Tibial nerve (tissue), 4 donors: ENCODE results near the gene RBM28. TPM values are rescaled to one million over a fixed set of nuclear protein-coding genes. Genes with fewer than 3 reads are reported as not detected.

ENCODE experiments used
- DNase-seq, 2 donors: peaks; one replicate each; pipeline ENCODE4 v3.0.0-alpha.2; 2019; ENCODE audit warnings: low spot score in 2 of 2
- H3K27ac ChIP-seq, 4 donors: fragments of 200-600 bp; sonication (generic) in 3 of 4; one replicate each; pipeline ENCODE4 v1.5.1; 2017 to 2019; ENCODE audit warnings: mild to moderate bottlenecking in 1 of 4
- H3K27me3 ChIP-seq, 2 donors: fragments of 200-600 bp; sonication (generic) in 1 of 2; one replicate each; pipeline versions ENCODE4 v1.5.1 to v1.6.0; 2017 to 2019
- H3K36me3 ChIP-seq, 3 donors: fragments of 200-600 bp; sonication (generic); one replicate each; pipeline ENCODE4 v1.5.1; 2018 to 2019
- H3K4me1 ChIP-seq, 4 donors: fragments of 200-600 bp; sonication (generic) in 3 of 4; one replicate each; pipeline ENCODE4 v1.5.1; 2017 to 2019
- H3K4me3 ChIP-seq, 4 donors: fragments of 200-600 bp; sonication (generic) in 3 of 4; one replicate each; pipeline ENCODE4 v1.5.1; 2017 to 2019; ENCODE audit warnings: mild to moderate bottlenecking in 1 of 4, moderate library complexity in 1 of 4
- H3K9me3 ChIP-seq, 4 donors: fragments of 200-600 bp; sonication (generic) in 3 of 4; one replicate each; pipeline ENCODE4 v1.5.1; 2017 to 2019
- EP300 ChIP-seq, 2 donors: sonication (generic); formaldehyde crosslinking; IDR thresholded peaks; one replicate each; pipeline ENCODE4 v1.6.1; 2017; ENCODE audit warnings: antibody characterized with exemption in 2 of 2, mild to moderate bottlenecking in 1 of 2
- POLR2A ChIP-seq, 2 donors: fragments of 450-650 bp; IDR thresholded peaks; one replicate each; pipeline ENCODE4 v1.6.1; 2017; ENCODE audit warnings: antibody characterized with exemption in 2 of 2, mild to moderate bottlenecking in 2 of 2, moderate library complexity in 2 of 2
- WGBS, 2 donors: methylation state at CpG; one replicate each; pipeline ENCODE4 v1.1.5; 2018; 5-methylcytosine and 5-hydroxymethylcytosine counted together
- total RNA-seq, 4 donors: library from RNA; depleted of rRNA; stranded (reverse); fragments of >200 nt; gene quantifications; one replicate each; pipeline ENCODE4 v1.1.0, GENCODE V29; 2016
- TF ChIP-seq, protein P1 (sequence below), 5 experiments: fragments of 200-600 bp in 3 of 5; fragments of 450-650 bp in 2 of 5; sonication (generic) in 3 of 5; IDR thresholded peaks; one replicate each; pipeline ENCODE4 v1.5.1; 2016 to 2019; ENCODE audit warnings: antibody characterized with exemption in 5 of 5, mild to moderate bottlenecking in 3 of 5, moderate library complexity in 2 of 5

Gene RBM28
- total RNA-seq, 4 donors from 2014 or later, result 25.1 to 89.4 (median 51.0) TPM

DNA sequence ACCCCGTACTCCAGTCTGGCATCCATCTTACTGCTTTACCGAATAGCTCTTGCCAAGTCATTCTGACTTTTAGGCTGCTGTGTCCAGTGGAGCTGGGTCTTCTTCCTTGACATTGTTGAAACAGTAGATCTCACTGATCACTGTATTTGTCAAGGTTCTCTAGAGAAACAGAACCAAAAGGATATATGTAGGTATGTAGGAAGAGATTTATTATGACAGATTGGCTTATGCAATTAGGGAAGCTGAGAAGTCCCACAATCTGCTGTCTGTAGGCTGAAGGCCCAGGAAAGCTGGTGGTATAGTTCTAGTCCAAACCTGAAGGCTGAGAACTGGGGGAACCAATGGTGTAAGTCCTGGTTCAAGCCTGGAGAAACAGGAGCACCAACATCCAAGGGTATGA is 29.9 kb upstream of the RBM28 start:
- WGBS, 2 donors, result 72 to 80% methylated on average over 2 of the region's 2 CpGs
- no peaks in the 10 kb centered on the region for H3K36me3 ChIP-seq
- no peaks in the 10 kb centered on the region for H3K4me1 ChIP-seq
- H3K9me3 ChIP-seq, result no peaks in the 10 kb centered on the region
- H3K27me3 ChIP-seq, result peaks cover 0 to under 1% of the 10 kb centered on the region in 2 donors
- TF ChIP-seq POLR2A (IDR thresholded peaks at IDR 0.05), result no peak
- TF ChIP-seq, protein P1, sequence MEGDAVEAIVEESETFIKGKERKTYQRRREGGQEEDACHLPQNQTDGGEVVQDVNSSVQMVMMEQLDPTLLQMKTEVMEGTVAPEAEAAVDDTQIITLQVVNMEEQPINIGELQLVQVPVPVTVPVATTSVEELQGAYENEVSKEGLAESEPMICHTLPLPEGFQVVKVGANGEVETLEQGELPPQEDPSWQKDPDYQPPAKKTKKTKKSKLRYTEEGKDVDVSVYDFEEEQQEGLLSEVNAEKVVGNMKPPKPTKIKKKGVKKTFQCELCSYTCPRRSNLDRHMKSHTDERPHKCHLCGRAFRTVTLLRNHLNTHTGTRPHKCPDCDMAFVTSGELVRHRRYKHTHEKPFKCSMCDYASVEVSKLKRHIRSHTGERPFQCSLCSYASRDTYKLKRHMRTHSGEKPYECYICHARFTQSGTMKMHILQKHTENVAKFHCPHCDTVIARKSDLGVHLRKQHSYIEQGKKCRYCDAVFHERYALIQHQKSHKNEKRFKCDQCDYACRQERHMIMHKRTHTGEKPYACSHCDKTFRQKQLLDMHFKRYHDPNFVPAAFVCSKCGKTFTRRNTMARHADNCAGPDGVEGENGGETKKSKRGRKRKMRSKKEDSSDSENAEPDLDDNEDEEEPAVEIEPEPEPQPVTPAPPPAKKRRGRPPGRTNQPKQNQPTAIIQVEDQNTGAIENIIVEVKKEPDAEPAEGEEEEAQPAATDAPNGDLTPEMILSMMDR (IDR thresholded peaks at IDR 0.05), result no peak
- no peak for TF ChIP-seq EP300 (IDR thresholded peaks at IDR 0.05)
- H3K27ac ChIP-seq, result no peak overlapping the region
- DNase-seq, result no peak
- no peak overlapping the region for H3K4me3 ChIP-seq

DNA sequence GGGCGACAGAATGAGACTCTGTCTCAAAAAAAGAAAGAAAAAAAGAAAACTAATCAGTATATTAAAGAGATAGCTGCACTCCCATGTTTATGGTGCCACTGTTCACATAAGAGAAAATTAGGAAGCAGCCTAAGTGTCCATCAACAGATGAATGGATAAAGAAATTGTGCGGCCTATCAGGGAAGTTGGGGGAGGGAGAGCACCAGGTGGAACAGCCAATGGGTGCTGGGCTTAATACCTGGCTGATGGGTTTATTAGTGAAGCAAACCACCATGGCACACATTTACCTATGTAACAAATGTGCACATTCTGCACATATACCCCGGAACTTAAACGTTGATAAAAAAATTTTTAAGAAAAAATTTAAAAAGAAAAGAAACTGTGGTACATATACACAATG is 26.8 kb upstream of the RBM28 start:
- TF ChIP-seq EP300 (IDR thresholded peaks at IDR 0.05), result no peak
- no peak for TF ChIP-seq POLR2A (IDR thresholded peaks at IDR 0.05)
- TF ChIP-seq, protein P1 (IDR thresholded peaks at IDR 0.05), result no peak
- Histone ChIP-seq H3K9me3 (no peaks in the 10 kb centered on the region), H3K4me1 (no peaks in the 10 kb centered on the region), H3K4me3 (no peak overlapping the region), H3K36me3 (no peaks in the 10 kb centered on the region), H3K27ac (no peak overlapping the region), H3K27me3 (peaks cover 0 to 19% of the 10 kb centered on the region in 2 donors)
- no peak for DNase-seq
- 87 to 88% methylated on average over 4 of the region's 4 CpGs for WGBS, 2 donors

DNA sequence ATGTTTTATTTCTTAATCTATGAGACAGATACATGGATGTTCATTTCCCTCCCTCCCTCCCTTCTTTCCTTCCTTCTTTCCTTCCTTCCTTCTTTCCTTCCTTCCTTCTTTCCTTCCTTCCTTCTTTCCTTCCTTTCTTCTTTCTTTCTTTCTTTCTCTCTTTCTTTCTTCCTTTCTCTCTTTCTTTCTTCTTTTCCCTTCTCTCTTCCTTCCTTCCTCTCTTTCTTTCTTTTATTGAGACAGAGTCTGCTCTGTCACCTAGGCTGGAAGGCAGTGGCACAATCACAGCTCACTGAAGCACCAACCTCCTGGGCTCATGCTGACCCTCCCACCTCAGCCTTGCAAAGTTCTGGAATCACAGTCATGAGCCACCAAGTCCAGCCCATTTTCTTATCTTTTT is 23.3 kb upstream of the RBM28 start:
- Histone ChIP-seq H3K36me3 (no peaks in the 10 kb centered on the region), H3K27me3 (peaks cover 0 to 45% of the 10 kb centered on the region in 2 donors), H3K9me3 (no peaks in the 10 kb centered on the region), H3K4me1 (peaks cover 0 to 3% (median 1%) of the 10 kb centered on the region in 4 donors), H3K4me3 (no peak overlapping the region), H3K27ac (no peak overlapping the region)
- TF ChIP-seq, protein P1 (IDR thresholded peaks at IDR 0.05), result no peak
- TF ChIP-seq POLR2A (IDR thresholded peaks at IDR 0.05), result no peak
- no peak for TF ChIP-seq EP300 (IDR thresholded peaks at IDR 0.05)
- DNase-seq, result no peak

GRCh38 chr7:128366300-128366699 is 22.6 kb upstream of the RBM28 start:
- Histone ChIP-seq H3K9me3 (no peaks in the 10 kb centered on the region), H3K4me1 (peaks cover 0 to 8% (median 4%) of the 10 kb centered on the region in 4 donors), H3K27me3 (peaks cover 0 to 45% of the 10 kb centered on the region in 2 donors), H3K4me3 (no peak overlapping the region), H3K27ac (no peak overlapping the region), H3K36me3 (no peaks in the 10 kb centered on the region)
- DNase-seq, result no peak
- TF ChIP-seq, protein P1 (IDR thresholded peaks at IDR 0.05), result no peak
- TF ChIP-seq EP300 (IDR thresholded peaks at IDR 0.05) (no peak), POLR2A (IDR thresholded peaks at IDR 0.05) (no peak)
- 43 to 44% methylated on average over 1 of the region's 1 CpG for WGBS, 2 donors

DNA sequence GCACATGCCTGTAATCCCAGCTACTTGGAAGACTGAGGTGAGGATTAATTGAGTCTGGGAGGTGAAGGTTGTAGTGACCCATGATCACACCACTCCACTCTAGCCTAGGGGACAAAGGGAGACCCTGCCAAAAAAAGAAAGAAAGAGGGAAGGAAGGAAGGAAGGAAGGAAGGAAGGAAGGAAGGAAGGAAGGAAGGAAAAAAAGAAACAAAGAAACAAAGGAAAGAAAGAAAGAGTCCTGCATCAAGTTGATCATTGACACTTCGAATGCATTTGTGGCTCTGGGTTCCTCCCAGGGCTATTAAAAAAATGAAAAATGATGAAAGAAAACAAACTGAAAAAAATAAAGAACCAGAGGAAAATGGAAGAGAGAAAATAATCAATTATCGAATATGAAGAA is 21.7 kb upstream of the RBM28 start:
- no peak for TF ChIP-seq POLR2A (IDR thresholded peaks at IDR 0.05)
- no peak for TF ChIP-seq EP300 (IDR thresholded peaks at IDR 0.05)
- TF ChIP-seq, protein P1 (IDR thresholded peaks at IDR 0.05), result no peak

More for the DNA sequence above, 21.7 kb upstream of the RBM28 start:
- H3K4me3 ChIP-seq, result no peak overlapping the region
- H3K27me3 ChIP-seq, result peaks cover 0 to 47% of the 10 kb centered on the region in 2 donors
- H3K9me3 ChIP-seq, result no peaks in the 10 kb centered on the region
- no peak for DNase-seq
- no peak overlapping the region for H3K27ac ChIP-seq
- no peaks in the 10 kb centered on the region for H3K36me3 ChIP-seq
- H3K4me1 ChIP-seq, result peaks cover 0 to 16% (median 6%) of the 10 kb centered on the region in 4 donors
- 88 to 93% methylated on average over 2 of the region's 2 CpGs for WGBS, 2 donors
